ENCODE results near the gene ARID3B. TPM values are rescaled to one million over a fixed set of nuclear protein-coding genes. Genes with fewer than 3 reads are reported as not detected.
"Not testable (repeated sequence)": the region's sequence is repeated elsewhere in the genome, so short reads cannot be mapped to it uniquely, and the experiment has no call there.

Gene ARID3B
- total RNA-seq, 1 experiment from 2014 or later, result 8.1 TPM

DNA sequence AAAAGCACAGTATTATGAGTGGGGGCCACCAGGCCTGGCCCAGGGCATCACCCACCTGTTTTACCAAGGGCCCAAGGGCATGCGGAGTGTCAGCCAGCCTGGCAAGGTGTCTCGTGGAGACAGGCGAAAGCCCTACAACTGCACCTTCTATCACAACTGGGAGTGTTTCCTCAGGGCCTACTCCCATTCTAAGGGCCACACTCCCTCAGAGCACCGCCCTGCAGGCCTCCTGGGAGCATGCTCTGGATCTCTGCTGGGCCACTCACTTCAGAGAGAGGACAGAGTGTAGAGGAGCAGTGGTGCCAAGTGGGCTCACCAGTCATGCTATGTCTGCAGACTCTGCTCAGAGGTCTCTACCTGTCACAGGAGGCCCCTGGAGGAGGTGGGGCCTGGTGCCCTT is 53.4 kb downstream of the ARID3B start:
- DNase-seq (ENCODE audit: low read depth, low spot score), result no peak
- intact Hi-C loops (cut with micrococcal nuclease), result no loop called here
- Histone ChIP-seq H4K20me1 (ENCODE audit: insufficient read depth) (no peaks in the 10 kb centered on the region), H3K27me3 (ENCODE audit: insufficient read depth, low read length) (no peaks in the 10 kb centered on the region), H3K9me3 (ENCODE audit: control insufficient read depth in 1 of 2, insufficient read depth in 1 of 2, low read depth in 1 of 2, low read length in 2 of 2) (no peaks in the 10 kb centered on the region), H3K4me2 (ENCODE audit: low read length) (no peak overlapping the region), H3K4me3 (replicated peaks in 1 of 2; ENCODE audit: low read depth in 1 of 2, low read length in 2 of 2) (no peak overlapping the region), H3K9ac (ENCODE audit: low read length) (no peak overlapping the region), H3K27ac (ENCODE audit: low read depth, low read length) (no peak overlapping the region), H3K9me2 (ENCODE audit: insufficient read depth) (no peaks in the 10 kb centered on the region), H3K4me1 (ENCODE audit: control insufficient read depth in 1 of 2, insufficient read depth in 2 of 2, low read length in 2 of 2) (peaks cover 7 to 14% of the 10 kb centered on the region in 2 experiments), H3K36me3 (ENCODE audit: control insufficient read depth in 1 of 2, insufficient read depth in 2 of 2, low read length in 2 of 2) (peaks cover 0 to 6% of the 10 kb centered on the region in 2 experiments; a peak in 2 of 4 replicates), H3K79me2 (ENCODE audit: insufficient read depth, low read length) (no peaks in the 10 kb centered on the region), H2AFZ (ENCODE audit: low read depth, low read length, poor library complexity, severe bottlenecking) (no peak overlapping the region)
- CTCF ChIA-PET, result no interaction called here
- POLR2A ChIA-PET, result no interaction called here
- TF ChIP-seq SRF (IDR thresholded peaks at IDR 0.05; ENCODE audit: low read depth), result no peak
- no peak for ATAC-seq
- RAD21 ChIA-PET (ENCODE audit: low non-redundant PET in 1 of 2, low total read pairs in 2 of 2, uncharacterized antibody in 2 of 2, unreplicated experiment in 2 of 2), result no interaction called here
- BruUV-seq (replicated peaks), result no TSS peak

GRCh38 chr15:74595271-74595670 is 54.3 kb downstream of the ARID3B start:
- RAD21 ChIA-PET (ENCODE audit: low non-redundant PET in 1 of 2, low total read pairs in 2 of 2, uncharacterized antibody in 2 of 2, unreplicated experiment in 2 of 2), result no interaction called here
- Histone ChIP-seq H4K20me1 (ENCODE audit: insufficient read depth) (no peaks in the 10 kb centered on the region), H3K36me3 (ENCODE audit: control insufficient read depth in 1 of 2, insufficient read depth in 2 of 2, low read length in 2 of 2) (peaks cover 0 to 4% of the 10 kb centered on the region in 2 experiments; a peak in 2 of 4 replicates), H3K4me1 (ENCODE audit: control insufficient read depth in 1 of 2, insufficient read depth in 2 of 2, low read length in 2 of 2) (peaks cover 6 to 13% of the 10 kb centered on the region in 2 experiments), H3K27ac (ENCODE audit: low read depth, low read length) (no peak overlapping the region), H3K4me3 (replicated peaks in 1 of 2; ENCODE audit: low read depth in 1 of 2, low read length in 2 of 2) (no peak overlapping the region), H3K9me3 (ENCODE audit: control insufficient read depth in 1 of 2, insufficient read depth in 1 of 2, low read depth in 1 of 2, low read length in 2 of 2) (no peaks in the 10 kb centered on the region), H3K79me2 (ENCODE audit: insufficient read depth, low read length) (no peaks in the 10 kb centered on the region), H3K9me2 (ENCODE audit: insufficient read depth) (no peaks in the 10 kb centered on the region), H3K9ac (ENCODE audit: low read length) (no peak overlapping the region), H2AFZ (ENCODE audit: low read depth, low read length, poor library complexity, severe bottlenecking) (no peak overlapping the region), H3K27me3 (ENCODE audit: insufficient read depth, low read length) (no peaks in the 10 kb centered on the region), H3K4me2 (ENCODE audit: low read length) (no peak overlapping the region)
- ATAC-seq, result no peak
- CTCF ChIA-PET, result no interaction called here
- no TSS peak for BruUV-seq (replicated peaks)
- POLR2A ChIA-PET, result no interaction called here
- intact Hi-C loops (cut with micrococcal nuclease), result no loop called here
- no peak for DNase-seq (ENCODE audit: low read depth, low spot score)
- no peak for TF ChIP-seq YY1 (IDR thresholded peaks at IDR 0.05; ENCODE audit: extremely low read depth, insufficient replicate concordance, low read depth, low read length)
- TF ChIP-seq SIN3A (IDR thresholded peaks at IDR 0.05; ENCODE audit: low read depth), result no peak
- TF ChIP-seq, protein P1, sequence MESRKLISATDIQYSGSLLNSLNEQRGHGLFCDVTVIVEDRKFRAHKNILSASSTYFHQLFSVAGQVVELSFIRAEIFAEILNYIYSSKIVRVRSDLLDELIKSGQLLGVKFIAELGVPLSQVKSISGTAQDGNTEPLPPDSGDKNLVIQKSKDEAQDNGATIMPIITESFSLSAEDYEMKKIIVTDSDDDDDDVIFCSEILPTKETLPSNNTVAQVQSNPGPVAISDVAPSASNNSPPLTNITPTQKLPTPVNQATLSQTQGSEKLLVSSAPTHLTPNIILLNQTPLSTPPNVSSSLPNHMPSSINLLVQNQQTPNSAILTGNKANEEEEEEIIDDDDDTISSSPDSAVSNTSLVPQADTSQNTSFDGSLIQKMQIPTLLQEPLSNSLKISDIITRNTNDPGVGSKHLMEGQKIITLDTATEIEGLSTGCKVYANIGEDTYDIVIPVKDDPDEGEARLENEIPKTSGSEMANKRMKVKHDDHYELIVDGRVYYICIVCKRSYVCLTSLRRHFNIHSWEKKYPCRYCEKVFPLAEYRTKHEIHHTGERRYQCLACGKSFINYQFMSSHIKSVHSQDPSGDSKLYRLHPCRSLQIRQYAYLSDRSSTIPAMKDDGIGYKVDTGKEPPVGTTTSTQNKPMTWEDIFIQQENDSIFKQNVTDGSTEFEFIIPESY (IDR thresholded peaks at IDR 0.05; ENCODE audit: extremely low read depth, insufficient replicate concordance, low read length), result no peak
- no peak for TF ChIP-seq EZH2phosphoT487 (IDR thresholded peaks at IDR 0.05; ENCODE audit: borderline replicate concordance)

- H3K9me2 ChIP-seq (ENCODE audit: insufficient read depth); POLR2A ChIA-PET; H3K36me3 ChIP-seq (ENCODE audit: control insufficient read depth in 1 of 2, insufficient read depth in 2 of 2, low read length in 2 of 2); intact Hi-C loops (cut with micrococcal nuclease); H3K9me3 ChIP-seq (ENCODE audit: control insufficient read depth in 1 of 2, insufficient read depth in 1 of 2, low read depth in 1 of 2, low read length in 2 of 2); CTCF ChIA-PET; BruUV-seq (replicated peaks); H3K27ac ChIP-seq (ENCODE audit: low read depth, low read length); H4K20me1 ChIP-seq (ENCODE audit: insufficient read depth); H3K4me2 ChIP-seq (ENCODE audit: low read length); DNase-seq (ENCODE audit: low read depth, low spot score); RAD21 ChIA-PET (ENCODE audit: low non-redundant PET in 1 of 2, low total read pairs in 2 of 2, uncharacterized antibody in 2 of 2, unreplicated experiment in 2 of 2); ATAC-seq; H3K79me2 ChIP-seq (ENCODE audit: insufficient read depth, low read length); H3K4me3 ChIP-seq (replicated peaks in 1 of 2; ENCODE audit: low read depth in 1 of 2, low read length in 2 of 2); H3K9ac ChIP-seq (ENCODE audit: low read length); H2AFZ ChIP-seq (ENCODE audit: low read depth, low read length, poor library complexity, severe bottlenecking); H3K27me3 ChIP-seq (ENCODE audit: insufficient read depth, low read length): not testable (repeated sequence)
- peaks cover 6 to 13% of the 10 kb centered on the region in 2 experiments for H3K4me1 ChIP-seq (ENCODE audit: control insufficient read depth in 1 of 2, insufficient read depth in 2 of 2, low read length in 2 of 2)
These were observed 55.7 kb downstream of the ARID3B start for GRCh38 chr15:74596736-74597135.
